ENCODE results near the gene GLG1.
"Not testable (repeated sequence)": the region's sequence is repeated elsewhere in the genome, so short reads cannot be mapped to it uniquely, and the experiment has no call there.

GRCh38 chr16:74552357-74552756, 54.6 kb downstream of the GLG1 start:
- not testable (repeated sequence) for TF ChIP-seq CTCF, POLR2A (IDR thresholded peaks at IDR 0.05)

Measured in Peyer's patch (tissue), 4 donors.